NCI-H774 (cell line): ENCODE measurements around the gene HOXC10.

ENCODE experiments used
- DNase-seq: peaks from one replicate; lab custom pipeline; 2025; lab: John Stamatoyannopoulos, UW

The HOXC10 gene

DNA sequence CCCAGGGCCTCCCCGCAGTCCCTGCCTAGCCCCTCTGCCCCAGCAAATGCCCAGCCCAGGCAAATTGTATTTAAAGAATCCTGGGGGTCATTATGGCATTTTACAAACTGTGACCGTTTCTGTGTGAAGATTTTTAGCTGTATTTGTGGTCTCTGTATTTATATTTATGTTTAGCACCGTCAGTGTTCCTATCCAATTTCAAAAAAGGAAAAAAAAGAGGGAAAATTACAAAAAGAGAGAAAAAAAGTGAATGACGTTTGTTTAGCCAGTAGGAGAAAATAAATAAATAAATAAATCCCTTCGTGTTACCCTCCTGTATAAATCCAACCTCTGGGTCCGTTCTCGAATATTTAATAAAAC lies 45.5 kb downstream of the HOXC10 start:
- no peak for DNase-seq

DNA sequence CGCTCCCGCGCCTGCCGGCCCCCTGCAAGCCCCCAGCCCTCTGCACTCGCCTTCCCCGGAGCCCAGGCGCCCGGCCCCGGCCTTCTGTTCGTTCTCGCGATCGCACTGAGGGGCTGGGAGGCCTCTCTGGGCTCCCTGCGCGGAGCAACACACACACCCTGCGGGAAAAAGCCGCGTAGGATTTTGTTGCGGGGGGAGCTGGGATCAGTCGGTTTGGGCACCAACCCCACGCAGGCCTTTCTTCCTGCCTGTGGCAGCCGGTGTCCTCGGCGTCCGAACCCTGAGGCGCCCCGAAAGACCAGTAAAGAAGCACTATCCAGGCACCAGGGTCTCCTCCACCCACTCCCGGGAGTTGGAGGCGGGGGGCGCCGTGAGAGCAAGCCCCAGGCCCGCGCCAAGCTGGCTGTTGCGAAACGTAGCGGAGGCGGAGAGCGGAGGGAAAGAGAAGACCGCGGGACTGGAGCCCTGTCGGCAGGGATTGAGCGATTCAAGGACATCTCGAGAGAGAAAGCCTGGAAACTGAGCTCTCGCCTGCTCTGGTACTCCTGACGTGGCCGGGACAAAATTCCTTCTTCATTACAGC lies 46.0 kb downstream of the HOXC10 start:
- no peak for DNase-seq

DNA sequence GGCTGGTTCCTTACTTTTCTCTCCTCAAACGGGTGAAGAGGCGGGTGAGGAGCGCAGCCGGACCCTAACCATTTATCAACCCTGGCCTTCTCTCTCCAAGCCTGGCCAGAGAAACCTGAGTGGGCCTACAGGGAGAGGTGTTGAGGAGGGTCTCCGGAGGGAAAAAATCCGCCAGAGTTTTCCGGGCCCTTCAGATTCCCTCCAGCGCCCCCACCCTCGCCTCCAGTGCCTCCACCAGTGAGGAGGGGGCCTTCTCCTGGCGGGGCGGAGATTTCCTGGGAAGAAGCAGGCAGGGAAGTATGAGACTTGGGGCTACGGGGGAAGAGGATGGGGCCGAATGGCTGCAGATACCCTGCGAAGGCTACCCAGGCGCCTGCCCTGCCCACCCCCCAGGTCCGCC lies 46.5 kb downstream of the HOXC10 start:
- no peak for DNase-seq

DNA sequence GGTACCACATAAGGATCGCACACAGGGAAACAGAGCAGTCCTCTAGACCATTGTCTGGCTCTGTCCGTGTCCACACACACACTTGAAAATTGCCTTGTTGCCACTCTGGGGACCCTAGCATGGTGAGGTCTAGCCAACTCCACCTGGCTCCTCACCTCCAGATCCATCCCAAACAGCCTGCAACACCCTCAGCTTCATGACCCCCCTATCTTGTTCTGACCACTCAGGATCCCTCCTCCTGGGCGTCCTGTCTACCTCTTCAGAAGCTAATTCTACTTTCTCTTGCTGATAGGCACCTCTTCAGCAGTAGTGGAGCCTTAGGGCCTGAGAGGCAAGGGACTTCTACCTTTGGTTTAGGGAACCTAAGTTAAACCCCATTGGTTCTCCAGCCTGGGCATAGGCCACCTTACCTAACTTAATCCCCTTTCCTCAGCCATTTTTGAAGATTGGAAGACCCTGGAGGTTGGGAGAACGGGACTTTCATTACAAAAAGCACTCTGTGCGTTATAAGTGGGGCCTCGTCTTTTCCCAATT lies 47.2 kb downstream of the HOXC10 start:
- no peak for DNase-seq

DNA sequence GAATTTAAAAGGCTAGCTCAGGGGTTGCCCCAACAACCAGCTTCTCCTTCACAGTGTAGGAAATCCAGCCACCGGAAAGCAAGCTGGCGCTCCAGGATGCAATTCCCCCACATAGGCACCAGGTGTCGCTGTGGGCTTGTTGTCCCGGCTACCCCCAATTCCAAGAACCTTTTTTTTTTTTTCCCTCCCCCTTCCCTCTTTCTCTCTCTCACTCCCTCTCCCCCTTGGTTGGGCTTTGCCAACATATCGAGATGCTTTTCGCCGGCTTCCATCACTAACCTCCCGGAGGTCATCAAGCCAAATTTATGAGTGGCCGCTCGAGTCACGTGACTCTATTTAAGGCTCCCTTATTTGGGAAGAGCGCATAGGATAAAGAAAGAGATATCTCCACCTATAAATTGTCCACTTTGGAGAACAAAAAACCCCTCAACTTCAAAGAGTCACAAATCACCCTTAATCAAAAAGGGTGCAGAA lies 47.7 kb downstream of the HOXC10 start, which contains the start of gene HOXC5:
Gene HOXC5, plus strand, starts transcription at position 424 of the 474 bp plus-strand sequence. CDS start 73 bp downstream, outside the sequence.
- DNase-seq: peak; percentile 71

DNA sequence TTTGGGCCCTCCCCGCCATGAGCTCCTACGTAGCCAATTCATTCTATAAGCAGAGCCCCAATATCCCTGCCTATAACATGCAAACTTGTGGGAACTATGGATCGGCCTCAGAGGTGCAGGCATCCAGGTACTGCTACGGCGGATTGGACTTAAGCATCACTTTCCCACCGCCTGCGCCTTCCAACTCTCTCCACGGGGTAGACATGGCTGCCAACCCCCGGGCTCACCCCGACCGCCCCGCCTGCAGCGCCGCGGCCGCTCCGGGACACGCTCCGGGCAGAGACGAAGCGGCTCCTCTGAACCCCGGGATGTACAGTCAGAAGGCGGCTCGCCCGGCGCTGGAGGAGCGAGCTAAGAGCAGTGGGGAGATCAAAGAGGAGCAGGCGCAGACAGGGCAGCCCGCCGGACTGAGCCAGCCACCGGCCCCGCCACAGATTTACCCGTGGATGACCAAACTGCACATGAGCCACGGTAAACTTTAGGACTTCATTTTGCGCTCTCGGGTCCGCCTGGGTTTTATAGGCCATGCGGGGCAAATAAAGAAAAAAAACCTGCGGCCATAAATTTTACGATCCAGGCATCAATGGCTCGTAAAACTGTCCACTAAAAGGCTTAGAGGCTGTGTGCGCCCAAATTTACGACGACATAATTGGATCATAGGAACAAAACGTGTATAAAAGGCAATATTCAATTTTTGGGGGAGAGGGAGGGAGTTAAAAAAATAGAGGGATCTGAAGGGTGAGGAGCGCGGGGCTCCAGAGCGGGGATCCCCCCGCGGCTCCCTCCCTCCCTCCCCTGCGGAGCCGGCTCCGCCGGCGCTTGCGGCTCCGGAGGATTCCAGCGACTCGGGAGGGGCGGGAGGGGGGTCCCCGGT lies 48.4 kb downstream of the HOXC10 start:
- DNase-seq: no peak

DNA sequence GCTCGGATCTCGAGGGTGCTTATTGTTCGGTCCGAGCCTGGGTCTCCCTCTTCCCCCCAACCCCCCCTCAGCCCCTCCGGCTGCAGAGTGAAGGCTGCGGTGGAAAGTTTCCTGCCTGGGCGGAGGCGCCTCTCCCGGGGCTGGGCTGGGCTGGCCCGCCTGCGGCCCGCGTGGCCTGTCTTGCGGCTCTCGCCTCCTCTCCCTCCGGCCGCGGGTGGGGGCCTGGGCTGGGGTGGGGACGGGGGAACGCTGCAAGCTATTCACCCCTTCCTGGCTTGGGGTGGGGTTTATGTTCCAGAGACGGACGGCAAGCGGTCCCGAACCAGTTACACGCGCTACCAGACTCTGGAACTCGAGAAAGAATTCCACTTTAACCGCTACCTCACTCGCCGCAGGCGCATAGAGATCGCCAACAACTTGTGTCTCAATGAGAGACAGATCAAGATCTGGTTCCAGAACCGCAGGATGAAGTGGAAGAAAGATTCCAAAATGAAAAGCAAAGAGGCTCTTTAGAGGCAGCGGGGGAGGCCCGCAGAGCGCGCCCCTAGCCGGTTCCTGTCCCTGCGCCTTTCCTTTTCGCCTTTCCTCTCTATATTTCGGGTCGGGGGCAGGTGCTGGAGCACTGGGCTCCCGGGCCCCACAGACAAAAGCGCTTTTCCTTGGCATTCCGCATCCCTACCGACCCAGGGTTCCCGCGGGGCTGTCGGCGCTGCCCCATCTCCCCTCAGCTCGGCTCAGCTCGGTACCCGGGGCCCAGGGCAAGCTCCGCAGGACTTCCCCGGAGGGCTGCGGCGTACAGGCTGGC lies 49.2 kb downstream of the HOXC10 start:
- DNase-seq: no peak

DNA sequence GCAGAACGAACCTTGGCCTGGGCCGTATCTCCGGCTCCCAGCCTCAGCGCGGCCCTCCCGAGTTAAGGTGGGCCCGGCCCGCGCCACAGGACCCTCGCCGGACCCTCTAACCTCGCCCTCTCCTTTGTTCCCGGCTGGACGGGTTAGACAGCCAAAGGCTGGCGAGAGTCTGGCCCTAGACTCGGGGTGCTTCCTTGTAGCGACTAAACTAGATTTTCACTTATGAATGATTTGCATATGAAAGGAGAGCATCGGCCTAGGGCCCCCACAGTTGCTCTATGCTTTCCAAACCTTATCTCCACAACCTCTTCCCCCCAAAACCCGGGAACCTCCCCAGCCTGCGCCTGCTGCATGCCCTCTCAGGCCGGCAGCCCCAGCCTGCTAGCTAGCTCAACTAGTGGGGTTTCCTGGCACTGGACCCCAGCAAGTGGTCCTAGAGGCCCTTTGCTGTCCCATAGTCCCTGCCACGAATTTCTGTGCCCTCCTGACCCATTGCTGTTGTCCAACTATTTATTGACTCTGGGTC lies 49.9 kb downstream of the HOXC10 start:
- no peak for DNase-seq

DNA sequence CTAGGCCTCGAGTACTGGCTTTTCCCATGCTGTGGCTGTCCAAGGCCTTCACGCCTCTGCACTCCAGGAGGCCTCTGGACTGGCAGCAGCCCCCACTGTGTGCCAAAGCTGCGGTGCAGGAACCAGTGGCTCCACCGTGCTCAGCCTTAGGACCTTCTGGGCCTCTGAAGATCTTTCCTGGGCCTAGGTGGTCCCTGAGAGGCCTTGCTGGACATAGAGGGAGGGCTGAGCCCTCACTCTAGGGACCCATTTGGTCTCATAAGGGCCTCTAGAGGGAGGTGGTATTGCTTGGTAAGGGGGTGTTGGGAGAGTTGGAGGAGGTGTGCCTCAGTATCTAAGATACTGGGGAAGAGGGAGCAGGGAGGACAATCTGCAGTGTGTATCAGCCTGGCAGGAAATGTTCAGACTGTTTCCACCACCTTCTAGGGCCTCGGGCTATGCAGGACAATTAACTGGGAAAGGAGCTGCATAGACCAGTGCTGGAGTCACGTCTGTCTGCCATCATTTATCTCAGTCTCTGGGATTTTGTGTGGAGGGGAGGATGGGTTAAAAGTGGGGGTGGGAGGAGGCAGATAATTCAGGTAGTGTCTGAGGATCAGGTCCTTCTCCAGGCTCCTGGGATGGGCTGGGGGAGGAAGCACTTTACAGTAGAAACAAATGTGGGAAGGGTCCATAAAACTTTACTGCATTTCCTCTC lies 50.8 kb downstream of the HOXC10 start:
- no peak for DNase-seq

DNA sequence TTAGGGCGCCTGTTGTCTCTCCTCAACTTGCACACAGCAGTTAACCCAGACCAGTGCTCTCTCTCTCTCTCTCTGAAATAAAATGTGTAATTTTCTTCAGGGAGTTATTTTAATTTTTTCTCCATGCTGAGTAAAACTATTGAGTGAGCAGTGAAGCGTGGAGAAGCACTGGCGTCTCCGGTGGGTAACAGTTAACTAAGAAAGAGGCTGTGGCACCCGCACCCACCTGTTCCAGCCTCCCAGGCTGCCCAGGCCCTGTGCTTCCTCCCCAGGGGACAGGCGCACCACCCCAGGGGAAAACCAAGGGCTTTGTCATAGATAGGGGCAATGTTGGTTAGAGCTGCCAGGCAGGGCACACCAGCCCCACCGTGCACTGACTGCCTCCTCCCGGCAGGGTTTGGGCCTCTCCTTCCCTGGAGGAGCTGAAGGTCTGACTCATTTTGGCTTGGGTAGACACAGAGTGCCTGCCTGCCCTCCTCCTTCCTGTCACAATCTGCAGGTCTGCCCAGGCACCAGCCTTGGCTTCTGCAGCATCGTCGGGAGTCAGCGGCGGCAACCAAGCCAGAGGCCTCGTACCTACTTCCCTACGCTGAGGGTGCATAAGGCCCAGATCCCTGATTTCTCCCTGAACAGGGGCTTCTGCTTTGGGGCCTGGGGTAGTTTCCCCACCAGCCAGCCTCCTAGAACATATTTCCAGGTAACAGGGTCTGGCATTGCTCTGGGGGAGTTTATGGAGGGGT lies 51.8 kb downstream of the HOXC10 start:
- no peak for DNase-seq

DNA sequence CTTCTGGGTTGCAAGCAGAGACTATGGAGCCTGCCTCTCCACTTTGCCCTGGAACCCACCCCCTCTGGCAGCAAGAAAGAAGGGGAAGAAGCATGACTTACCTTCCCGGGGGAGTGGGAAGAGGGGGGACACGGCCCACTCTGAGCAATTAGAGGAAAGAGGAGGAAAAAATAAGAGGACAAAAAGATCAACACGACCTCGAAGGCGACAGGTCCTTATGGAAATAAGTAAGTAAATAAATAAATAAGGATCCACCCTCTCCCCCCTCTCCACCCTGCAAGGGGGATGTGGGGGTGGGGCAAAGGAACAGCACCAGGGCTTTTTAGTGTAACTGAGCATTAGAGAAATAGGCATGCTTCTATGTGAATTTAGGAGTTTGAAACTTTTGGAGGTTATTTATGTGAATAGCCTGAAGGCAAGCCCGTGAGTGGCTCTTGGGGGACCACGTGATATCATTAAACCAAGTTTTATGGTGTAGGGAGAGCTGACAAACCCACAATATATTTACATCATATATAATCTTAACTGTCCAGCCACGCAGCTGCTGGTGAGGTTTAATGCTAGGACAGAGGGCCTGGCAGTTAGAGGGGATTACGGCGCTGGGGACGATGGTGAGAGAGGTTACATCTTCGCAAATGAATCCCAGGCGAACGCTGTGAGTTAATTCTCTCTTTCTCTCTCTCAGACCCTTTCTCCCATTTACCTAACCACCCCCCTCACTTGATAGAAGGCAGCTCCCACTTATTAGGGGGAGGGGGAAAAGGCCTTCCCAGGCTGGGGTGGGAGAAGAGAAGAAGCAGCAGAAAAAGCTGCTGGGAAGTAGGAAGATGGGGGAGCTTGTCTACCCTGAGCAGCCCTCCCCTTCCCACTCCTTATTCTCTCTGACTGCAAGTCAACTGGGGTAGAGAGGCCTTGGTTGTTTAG lies 52.7 kb downstream of the HOXC10 start:
- no peak for DNase-seq

DNA sequence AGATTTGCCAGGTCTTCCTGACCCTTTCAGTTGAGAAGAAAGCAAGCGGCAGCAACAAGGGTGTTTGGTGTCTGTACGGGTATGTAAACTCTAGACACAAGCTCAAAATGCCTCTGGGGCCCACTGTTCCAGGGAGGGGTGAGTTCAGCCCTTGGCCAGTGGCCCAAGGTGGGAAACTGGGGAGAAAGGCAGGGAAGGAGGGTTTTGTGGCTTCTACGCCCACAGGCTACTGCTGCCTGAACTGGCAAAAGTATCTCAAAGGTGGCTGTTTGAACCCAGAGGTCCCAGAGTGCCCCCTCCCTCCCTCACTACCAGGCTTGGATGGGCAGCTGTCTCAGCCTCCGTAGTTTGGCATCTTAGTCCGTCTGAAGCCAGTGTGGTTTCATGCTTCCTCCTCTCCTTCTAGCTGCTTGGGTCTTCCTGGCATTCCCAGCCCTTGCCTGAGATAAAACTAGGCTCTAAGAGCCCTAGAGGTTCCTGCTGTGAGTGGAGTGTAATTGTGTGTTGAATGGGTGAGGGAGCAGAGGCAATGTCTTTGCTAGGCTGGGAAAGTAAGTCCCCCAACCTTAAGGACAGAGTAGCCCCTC lies 53.4 kb downstream of the HOXC10 start:
- no peak for DNase-seq

DNA sequence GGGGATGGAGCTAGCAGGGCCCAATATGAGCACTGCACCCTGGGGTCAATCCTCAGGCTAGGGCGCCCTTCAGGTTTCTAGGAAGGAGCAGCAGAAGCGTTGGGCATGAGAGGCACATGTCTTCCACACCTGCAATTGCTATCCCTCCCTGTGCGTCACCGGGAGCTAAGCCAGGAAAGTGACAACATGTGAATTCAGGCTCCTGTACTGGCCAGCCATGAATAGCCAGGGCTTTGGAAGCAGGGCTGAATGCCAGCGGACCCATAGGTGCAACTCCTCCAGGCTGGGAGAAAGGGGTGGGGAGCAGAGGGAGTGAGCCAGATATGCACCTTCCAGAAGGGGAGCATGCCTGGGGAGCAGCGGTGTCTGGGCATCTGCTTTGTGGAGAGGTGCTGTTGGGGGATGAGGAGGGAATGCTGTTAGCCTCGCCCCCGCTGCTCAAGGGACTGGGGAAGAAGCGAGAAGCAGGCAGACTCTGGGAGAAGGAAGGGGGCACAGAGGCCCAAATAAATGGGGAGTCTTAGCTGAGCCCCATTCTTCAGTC lies 54.0 kb downstream of the HOXC10 start:
- no peak for DNase-seq

DNA sequence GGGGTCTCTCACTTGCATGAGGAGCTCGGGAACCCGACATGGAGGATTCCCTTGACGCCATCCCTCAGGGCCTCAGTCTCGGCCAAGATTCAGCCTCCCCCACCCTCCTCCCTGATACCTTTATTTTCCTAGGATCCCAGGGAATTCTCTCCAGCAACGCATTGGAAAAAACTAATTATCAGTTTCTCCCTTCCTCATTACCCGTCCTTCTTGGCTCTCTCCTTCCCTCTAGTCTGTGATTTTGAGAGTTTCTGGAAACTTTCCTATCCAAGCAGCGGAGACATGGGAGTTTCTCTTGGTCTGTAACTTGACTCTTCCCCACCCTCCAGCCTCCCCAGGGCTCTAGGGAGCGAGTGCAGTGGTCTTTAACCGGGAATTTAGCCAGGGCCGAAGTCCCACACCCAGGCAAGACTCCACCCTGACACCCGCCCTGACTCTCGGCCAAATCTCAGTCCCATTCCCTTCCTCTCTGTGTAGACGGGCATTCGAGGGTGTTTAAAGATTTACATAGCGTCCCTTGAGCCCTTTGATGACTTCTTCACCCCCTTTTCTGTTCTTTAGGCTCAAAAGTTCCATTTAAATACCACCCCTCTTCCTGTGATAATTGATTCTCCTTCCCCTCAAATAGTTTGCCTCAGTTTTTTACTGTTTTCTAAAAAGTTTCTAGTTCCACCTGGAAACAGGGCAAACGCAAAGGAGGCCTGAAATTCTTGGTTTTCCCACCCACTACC lies 54.6 kb downstream of the HOXC10 start:
- no peak for DNase-seq
